Pancreas (tissue), 10 donors: Measurements from ENCODE around the gene GLCE. TPM values are rescaled to one million over a fixed set of nuclear protein-coding genes. Genes with fewer than 3 reads are reported as not detected.

ENCODE experiments used
- ATAC-seq, 4 donors: fragments of 200-7000 bp; cut with Tn5 transposase; one replicate each; pipeline versions ENCODE4 v1.8.0 to v1.9.1; 2020; ENCODE audit warnings: mild to moderate bottlenecking in 4 of 4, moderate library complexity in 4 of 4
- DNase-seq, 6 donors: peaks; one replicate each; pipeline ENCODE4 v3.0.0-alpha.2; 2020
- FAIRE-seq: peaks from 2 replicates; lab custom pipeline; 2012; peaks lifted over from hg19 to GRCh38; lab: Jason Lieb, UNC
- H3K27ac ChIP-seq, 4 donors: fragments of 200-600 bp; sonication (generic); 1 replicate in 3 of 4; 2 replicates in 1 of 4; pipeline versions ENCODE4 v1.5.0 to v1.8.0; 2020
- H3K27me3 ChIP-seq, 4 donors: fragments of 200-600 bp; one replicate each; pipeline ENCODE4 v1.8.0; 2021
- H3K36me3 ChIP-seq, 3 donors: fragments of 200-600 bp; sonication (generic) in 1 of 3; one replicate each; pipeline versions ENCODE4 v1.5.0 to v1.8.0; 2020 to 2021
- H3K4me1 ChIP-seq, 3 donors: fragments of 200-600 bp; one replicate each; pipeline ENCODE4 v1.8.0; 2021
- H3K4me3 ChIP-seq, 4 donors: fragments of 200-600 bp; sonication (generic) in 2 of 4; one replicate each; pipeline versions ENCODE4 v1.5.0 to v1.8.0; 2020 to 2021
- H3K9me3 ChIP-seq, 4 donors: fragments of 200-600 bp; one replicate each; pipeline ENCODE4 v1.8.0; 2021
- CTCF ChIP-seq, 4 donors: fragments of 200-600 bp; sonication (generic) in 3 of 4; IDR thresholded peaks; one replicate each; pipeline versions ENCODE4 v1.5.0 to v1.8.0; 2021; ENCODE audit warnings: antibody characterized with exemption in 4 of 4
- WGBS, 2 donors: extraction: QIAGEN DNeasy Blood & Tissue Kit; methylation state at CpG; one replicate each; pipeline ENCODE4 v1.1.7; 2013; 5-methylcytosine and 5-hydroxymethylcytosine counted together
- intact Hi-C, 3 donors: fragments of 100-400 bp; cut with DNase I; formaldehyde crosslinking; loops; one replicate each; pipeline versions ENCODE4 v1.11.1 to v1.14.2; 2022
- polyA plus RNA-seq, 2 donors: library from polyadenylated mRNA; stranded (reverse); fragments of 200-250 nt; gene quantifications; one replicate each; pipeline ENCODE4 v1.2.3, GENCODE V29; 2013
- total RNA-seq, 6 donors: library from RNA; stranded (reverse); fragmentation: NEBNext Ultra II Directional in 4 of 6; extraction: Animal tissue kit (Norgen Biotek cat#: 25700) in 4 of 6; gene quantifications; one replicate each; pipeline versions ENCODE4 v1.2.1 to v1.2.4, GENCODE V29; 2021 to 2023
- donor health status: healthy with polysubstance abuse.
- donor health status: DM: no; HTN: no; CAD: no; lungs with moderate emphysema.
- donor health status: DM: no; HTN: no; CAD: no.
- donor health status: control.
- donor health status: control.
- donor health status: Bipolar disorder and iron deficiency.
- donor health status: DM: yes; HTN: yes; CAD: no.
- donor health status: DM: no; HTN: no; CAD: no.
- donor health status: DM: no; HTN: no; CAD: no.
- donor health status: DM: yes; HTN: yes; CAD: no.

Gene GLCE
- total and polyA plus RNA-seq, 8 donors = 2.7 to 10.8 (median 5.9) TPM

GRCh38 chr15:69313432-69314000 lies 153.1 kb downstream of the GLCE start:
- TF ChIP-seq CTCF (IDR thresholded peaks at IDR 0.05) = no peak
- ATAC-seq (no peak), FAIRE-seq (no peak), DNase-seq (no peak)
- no peak overlapping the region for H3K27ac ChIP-seq
- H3K4me1 ChIP-seq = no peaks in the 10 kb centered on the region
- H3K27me3 ChIP-seq = no peaks in the 10 kb centered on the region
- H3K36me3 ChIP-seq = no peaks in the 10 kb centered on the region
- H3K9me3 ChIP-seq = no peaks in the 10 kb centered on the region
- no peak overlapping the region for H3K4me3 ChIP-seq
- 77 to 79% methylated on average over 8 of the region's 8 CpGs for WGBS, 2 donors
- intact Hi-C loops = no loop called here

GRCh38 chr15:69314131-69314530 lies 153.7 kb downstream of the GLCE start:
- ATAC-seq (no peak), DNase-seq (no peak), FAIRE-seq (no peak)
- H3K9me3 ChIP-seq = no peaks in the 10 kb centered on the region
- WGBS, 2 donors = 76 to 86% methylated on average over 6 of the region's 6 CpGs
- no peak for TF ChIP-seq CTCF (IDR thresholded peaks at IDR 0.05)
- H3K27ac ChIP-seq = no peak overlapping the region
- no peaks in the 10 kb centered on the region for H3K4me1 ChIP-seq
- intact Hi-C loops = no loop called here
- H3K27me3 ChIP-seq = no peaks in the 10 kb centered on the region
- no peak overlapping the region for H3K4me3 ChIP-seq
- H3K36me3 ChIP-seq = no peaks in the 10 kb centered on the region

GRCh38 chr15:69314736-69315135 lies 154.3 kb downstream of the GLCE start:
- ATAC-seq = no peak
- H3K27me3 ChIP-seq = no peaks in the 10 kb centered on the region
- 70 to 71% methylated on average over 8 of the region's 8 CpGs for WGBS, 2 donors
- H3K4me1 ChIP-seq = no peaks in the 10 kb centered on the region
- H3K36me3 ChIP-seq = no peaks in the 10 kb centered on the region
- intact Hi-C loops = no loop called here
- no peak for FAIRE-seq
- DNase-seq = no peak
- no peak overlapping the region for H3K4me3 ChIP-seq
- no peaks in the 10 kb centered on the region for H3K9me3 ChIP-seq
- TF ChIP-seq CTCF (IDR thresholded peaks at IDR 0.05) = no peak
- no peak overlapping the region for H3K27ac ChIP-seq

- WGBS, 2 donors = 65 to 72% methylated on average over 9 of the region's 9 CpGs
- H3K27ac ChIP-seq = peak overlapping the region in 3 of 4 donors; percentile 22 to 44 (median 30)
Observed at GRCh38 chr15:69315402-69316110, 155.1 kb downstream of the GLCE start.

More at GRCh38 chr15:69315402-69316110, 155.1 kb downstream of the GLCE start:
- no peak for ATAC-seq
- Histone ChIP-seq H3K4me3 (no peak overlapping the region), H3K9me3 (no peaks in the 10 kb centered on the region), H3K27me3 (no peaks in the 10 kb centered on the region), H3K36me3 (no peaks in the 10 kb centered on the region), H3K4me1 (no peaks in the 10 kb centered on the region)
- no peak for DNase-seq
- no peak for FAIRE-seq
- intact Hi-C loops = no loop called here
- no peak for TF ChIP-seq CTCF (IDR thresholded peaks at IDR 0.05)
